Uterus (tissue), 2 donors: Measurements from ENCODE around the gene PLLP.

Experiments used
- CTCF ChIP-seq, 4 experiments: fragments of 200-600 bp in 2 of 4; fragments of 450-650 bp in 2 of 4; sonication (generic) in 2 of 4; IDR thresholded peaks; one replicate each; pipeline ENCODE4 v1.5.1; 2016 to 2019; ENCODE audit warnings: antibody characterized with exemption in 4 of 4, mild to moderate bottlenecking in 2 of 4, moderate library complexity in 1 of 4
- POLR2A ChIP-seq, 2 donors: fragments of 450-650 bp; IDR thresholded peaks; one replicate each; pipeline ENCODE4 v1.6.1; 2016; ENCODE audit warnings: antibody characterized with exemption in 2 of 2, mild to moderate bottlenecking in 1 of 2, moderate library complexity in 1 of 2

- no peak for TF ChIP-seq CTCF (IDR thresholded peaks at IDR 0.05)
- no peak for TF ChIP-seq POLR2A (IDR thresholded peaks at IDR 0.05)
These were observed 17.8 kb downstream of the PLLP start for GRCh38 chr16:57266531-57267260.
